ENCODE measurements around the gene TBL3. TPM values are rescaled to one million over a fixed set of nuclear protein-coding genes. Genes with fewer than 3 reads are reported as not detected.

The TBL3 gene
- total RNA-seq, result 10 to 100 TPM; 37.6 to 37.9 TPM

GRCh38 chr16:1971796-1972489, at the start of gene TBL3:
Gene TBL3, plus strand, starts transcription at chr16:1972053. Its CDS starts 112 bp downstream, at chr16:1972165.
- Mint-ChIP-seq H3K9me3 (ENCODE audit: insufficient read depth) (no peaks in the 10 kb centered on the region), H3K4me1 (ENCODE audit: low read depth) (peaks cover 30% of the 10 kb centered on the region), H3K36me3 (ENCODE audit: low read depth) (peaks cover 10% of the 10 kb centered on the region), H3K27me3 (ENCODE audit: low read depth) (no peaks in the 10 kb centered on the region), H3K4me3 (peak within 1 kb of the TSS; percentile 94), H3K27ac (peak within 1 kb of the TSS; percentile 97)
- ChIA-PET CTCF (interaction anchor here (0.8 to 1.6 kb wide), 3 partner anchors 11 to 169 kb away, joined by 3 to 5 read pairs (median 4); no protein-coding TSS in a partner anchor), POLR2A (interaction anchor here (0.6 to 3.3 kb wide), 12 partner anchors 9 to 997 kb away, joined by 3 to 19 read pairs (median 5); partner anchors contain the start of genes GFER, MSRB1, NDUFB10 and NOXO1)
- DNase-seq, result peak; percentile 98
- peak; percentile 92 for ATAC-seq

DNA sequence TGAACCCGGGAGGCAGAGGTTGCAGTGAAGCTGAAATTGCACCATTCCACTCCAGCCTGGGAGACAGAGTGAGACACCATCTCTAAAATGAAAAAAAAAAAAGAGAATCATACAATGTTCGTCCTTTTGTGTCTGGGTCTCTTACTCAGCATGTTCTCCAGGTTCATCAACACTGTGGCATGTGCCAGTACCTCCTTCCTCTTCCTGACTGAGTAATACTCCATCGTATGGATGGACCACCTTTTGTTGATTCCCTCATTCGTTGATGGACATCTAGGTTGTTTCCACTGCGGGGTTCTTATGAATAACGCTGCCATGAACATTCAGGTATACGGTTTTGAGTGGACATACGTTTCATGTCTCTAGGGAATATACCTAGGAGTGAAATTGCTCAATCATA, 49.5 kb upstream of the TBL3 start:
- ATAC-seq (no peak), DNase-seq (no peak)
- ChIA-PET CTCF (no interaction called here), POLR2A (no interaction called here)
- H3K36me3 Mint-ChIP-seq (ENCODE audit: low read depth), result no peaks in the 10 kb centered on the region
- H3K27me3 Mint-ChIP-seq (ENCODE audit: low read depth), result peaks cover 49% of the 10 kb centered on the region
- H3K27ac Mint-ChIP-seq, result no peak overlapping the region
- H3K9me3 Mint-ChIP-seq (ENCODE audit: insufficient read depth), result no peaks in the 10 kb centered on the region
- no peak overlapping the region for H3K4me3 Mint-ChIP-seq
- peaks cover 2% of the 10 kb centered on the region for H3K4me1 Mint-ChIP-seq (ENCODE audit: low read depth)

DNA sequence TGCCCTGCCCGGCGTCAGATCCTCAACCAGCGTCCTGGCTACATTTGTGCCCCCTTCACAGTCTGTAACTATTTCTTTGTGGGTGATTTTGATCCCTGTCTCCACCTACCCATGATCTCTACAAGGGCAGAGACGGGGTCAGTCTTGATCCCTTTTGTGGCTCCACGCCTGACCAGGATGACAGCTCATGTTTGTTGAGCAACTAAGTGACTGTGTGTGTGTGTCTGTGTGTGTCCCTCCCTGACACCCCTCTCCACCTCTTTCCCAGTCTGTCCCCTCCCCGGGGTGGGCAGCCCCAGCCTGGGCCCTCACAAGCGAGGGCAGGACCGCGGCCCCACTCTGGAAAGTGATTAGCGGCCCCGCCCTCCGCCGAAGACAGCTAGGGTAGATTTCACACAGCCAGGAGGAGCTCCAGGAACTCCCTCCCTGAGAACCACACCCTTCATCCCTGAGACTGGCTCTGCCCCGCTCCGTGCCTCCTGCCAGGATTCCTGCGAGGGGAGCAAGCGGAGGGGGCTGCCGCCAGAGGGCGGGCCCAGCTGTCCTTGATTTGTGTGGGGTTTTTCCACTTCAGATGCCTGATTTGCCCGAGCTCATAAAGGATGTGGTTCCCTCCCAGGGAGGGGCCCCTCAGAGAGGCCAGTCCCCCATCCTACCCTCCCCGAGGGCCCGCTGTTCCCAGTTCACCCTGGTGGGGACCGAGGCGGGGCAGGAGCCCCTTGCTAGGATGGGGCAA, 48.4 kb upstream of the TBL3 start:
- Mint-ChIP-seq H3K27me3 (ENCODE audit: low read depth) (peaks cover 47% of the 10 kb centered on the region), H3K4me3 (no peak overlapping the region)

DNA sequence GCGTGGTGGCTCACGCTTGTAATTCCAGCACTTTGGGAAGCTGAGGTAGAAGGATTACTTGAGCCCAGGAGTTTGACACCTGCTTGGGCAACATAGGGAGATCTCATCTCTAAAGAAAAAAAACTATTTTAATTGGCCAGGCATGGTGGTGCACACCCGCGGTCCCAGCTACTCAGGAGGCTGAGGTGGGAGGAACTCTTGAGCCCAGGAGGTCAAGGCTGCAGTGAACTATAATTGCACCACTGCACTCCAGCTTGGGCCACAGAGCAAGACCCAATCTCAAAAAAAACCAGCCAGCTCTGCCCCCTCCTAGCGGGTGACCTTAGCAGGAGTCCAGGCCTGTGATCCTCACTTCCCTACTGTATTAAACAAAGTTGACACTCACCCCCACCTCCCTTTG, 47.8 kb upstream of the TBL3 start:
- Mint-ChIP-seq H3K4me3 (no peak overlapping the region), H3K27me3 (ENCODE audit: low read depth) (peaks cover 43% of the 10 kb centered on the region), H3K9me3 (ENCODE audit: insufficient read depth) (no peaks in the 10 kb centered on the region), H3K27ac (no peak overlapping the region), H3K36me3 (ENCODE audit: low read depth) (no peaks in the 10 kb centered on the region), H3K4me1 (ENCODE audit: low read depth) (peaks cover 3% of the 10 kb centered on the region)
- no peak for DNase-seq
- ChIA-PET POLR2A (no interaction called here), CTCF (interaction anchor here (0.9 kb wide), 1 partner anchor 20 kb away, joined by 3 read pairs; no protein-coding TSS in a partner anchor)
- no peak for ATAC-seq

More for the DNA sequence above, 48.4 kb upstream of the TBL3 start:
- DNase-seq (no peak), ATAC-seq (no peak)
- POLR2A ChIA-PET, result interaction anchor here (0.8 kb wide), 1 partner anchor 141 kb away, joined by 3 read pairs; the partner anchor contains the start of genes NUBP2 and SPSB3
- CTCF ChIA-PET, result interaction anchor here (0.9 kb wide), 1 partner anchor 19 kb away, joined by 3 read pairs; no protein-coding TSS in a partner anchor
- peaks cover 2% of the 10 kb centered on the region for H3K4me1 Mint-ChIP-seq (ENCODE audit: low read depth)
- no peaks in the 10 kb centered on the region for H3K36me3 Mint-ChIP-seq (ENCODE audit: low read depth)
- no peaks in the 10 kb centered on the region for H3K9me3 Mint-ChIP-seq (ENCODE audit: insufficient read depth)
- H3K27ac Mint-ChIP-seq, result no peak overlapping the region

DNA sequence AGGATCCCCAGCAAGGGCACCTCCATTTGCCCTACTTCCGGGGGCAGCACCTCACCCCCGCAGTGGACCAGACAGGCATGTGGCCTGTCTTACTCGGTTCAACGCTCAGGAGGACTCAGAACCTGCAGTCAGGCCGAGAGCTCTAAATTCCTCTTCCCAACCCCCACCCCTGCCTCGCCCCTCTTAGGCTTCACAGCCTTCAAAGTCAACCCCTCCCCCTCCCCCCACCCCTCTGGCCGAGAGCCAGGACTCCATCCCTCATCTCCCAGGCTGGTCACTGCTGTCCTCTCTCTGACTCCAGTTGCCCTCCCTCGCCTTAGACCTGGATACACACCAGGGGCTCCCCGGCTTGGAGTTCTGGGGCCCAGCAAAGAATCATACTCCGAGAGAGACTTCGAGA, 45.6 kb upstream of the TBL3 start:
- Mint-ChIP-seq H3K9me3 (ENCODE audit: insufficient read depth) (no peaks in the 10 kb centered on the region), H3K27me3 (ENCODE audit: low read depth) (peaks cover 28% of the 10 kb centered on the region), H3K4me3 (no peak overlapping the region), H3K4me1 (ENCODE audit: low read depth) (peaks cover 2% of the 10 kb centered on the region), H3K36me3 (ENCODE audit: low read depth) (no peaks in the 10 kb centered on the region), H3K27ac (no peak overlapping the region)
- CTCF ChIA-PET, result interaction anchor here (1.0 kb wide), 1 partner anchor 144 kb away, joined by 4 read pairs; the partner anchor contains the start of genes NUBP2 and SPSB3
- POLR2A ChIA-PET, result no interaction called here
- ATAC-seq (no peak), DNase-seq (no peak)

DNA sequence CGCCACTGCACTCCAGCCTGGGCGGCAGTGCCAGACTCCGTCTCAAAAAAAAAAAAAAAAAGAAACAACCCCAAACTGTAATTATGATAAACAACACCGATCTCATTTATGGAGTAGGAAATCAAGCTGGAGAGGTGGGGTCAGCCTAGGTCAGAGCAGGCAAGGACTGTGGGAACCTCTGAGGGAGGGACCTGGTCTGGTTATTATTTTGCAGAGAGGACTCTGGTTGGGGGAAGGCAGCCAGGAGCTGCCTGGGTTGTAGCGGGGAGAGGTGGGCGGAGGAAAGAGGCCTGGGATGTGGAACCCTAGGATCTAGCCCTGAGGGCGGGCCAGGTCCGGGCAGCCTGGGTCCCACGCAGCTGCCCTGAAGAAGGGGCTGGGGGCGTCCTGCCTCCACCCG, 42.7 kb upstream of the TBL3 start:
- ChIA-PET POLR2A (interaction anchor here (1.1 kb wide), 1 partner anchor 36 kb away, joined by 4 read pairs; the partner anchor contains the start of gene RPS2), CTCF (interaction anchor here (0.7 to 2.8 kb wide), 12 partner anchors 9 to 303 kb away, joined by 3 to 14 read pairs (median 4); partner anchors contain the start of genes MEIOB, NUBP2 and SPSB3)
- peaks cover 2% of the 10 kb centered on the region for H3K4me1 Mint-ChIP-seq (ENCODE audit: low read depth)
- peaks cover 10% of the 10 kb centered on the region for H3K27me3 Mint-ChIP-seq (ENCODE audit: low read depth)
- H3K4me3 Mint-ChIP-seq, result peak overlapping the region; percentile 56
- H3K9me3 Mint-ChIP-seq (ENCODE audit: insufficient read depth), result no peaks in the 10 kb centered on the region
- ATAC-seq (peak; percentile 31), DNase-seq (no peak)
- no peaks in the 10 kb centered on the region for H3K36me3 Mint-ChIP-seq (ENCODE audit: low read depth)
- H3K27ac Mint-ChIP-seq, result no peak overlapping the region

- peak; percentile 96 for ATAC-seq
- CTCF ChIA-PET, result interaction anchor here (0.7 to 2.8 kb wide), 14 partner anchors 9 to 470 kb away, joined by 3 to 14 read pairs (median 3); partner anchors contain the start of genes MEIOB, NUBP2 and SPSB3
- DNase-seq, result peak; percentile 92
- peaks cover 2% of the 10 kb centered on the region for H3K4me1 Mint-ChIP-seq (ENCODE audit: low read depth)
- no peaks in the 10 kb centered on the region for H3K9me3 Mint-ChIP-seq (ENCODE audit: insufficient read depth)
- H3K27ac Mint-ChIP-seq, result peak overlapping the region; percentile 55
- peaks cover 4% of the 10 kb centered on the region for H3K27me3 Mint-ChIP-seq (ENCODE audit: low read depth)
- H3K36me3 Mint-ChIP-seq (ENCODE audit: low read depth), result no peaks in the 10 kb centered on the region
- peak overlapping the region; percentile 63 for H3K4me3 Mint-ChIP-seq
- POLR2A ChIA-PET, result interaction anchor here (1.1 kb wide), 1 partner anchor 35 kb away, joined by 4 read pairs; the partner anchor contains the start of gene RPS2
Measured at GRCh38 chr16:1929578-1930337, 42.1 kb upstream of the TBL3 start.

GRCh38 chr16:1930338-1930720, 41.5 kb upstream of the TBL3 start:
- Mint-ChIP-seq H3K27me3 (ENCODE audit: low read depth) (no peaks in the 10 kb centered on the region), H3K27ac (no peak overlapping the region), H3K4me1 (ENCODE audit: low read depth) (peaks cover 2% of the 10 kb centered on the region), H3K4me3 (no peak overlapping the region), H3K36me3 (ENCODE audit: low read depth) (no peaks in the 10 kb centered on the region), H3K9me3 (ENCODE audit: insufficient read depth) (no peaks in the 10 kb centered on the region)
- POLR2A ChIA-PET, result no interaction called here
- CTCF ChIA-PET, result interaction anchor here (0.7 to 2.8 kb wide), 4 partner anchors 55 to 471 kb away, joined by 3 to 14 read pairs (median 6); partner anchors contain the start of genes NUBP2 and SPSB3
- ATAC-seq (no peak), DNase-seq (no peak)

DNA sequence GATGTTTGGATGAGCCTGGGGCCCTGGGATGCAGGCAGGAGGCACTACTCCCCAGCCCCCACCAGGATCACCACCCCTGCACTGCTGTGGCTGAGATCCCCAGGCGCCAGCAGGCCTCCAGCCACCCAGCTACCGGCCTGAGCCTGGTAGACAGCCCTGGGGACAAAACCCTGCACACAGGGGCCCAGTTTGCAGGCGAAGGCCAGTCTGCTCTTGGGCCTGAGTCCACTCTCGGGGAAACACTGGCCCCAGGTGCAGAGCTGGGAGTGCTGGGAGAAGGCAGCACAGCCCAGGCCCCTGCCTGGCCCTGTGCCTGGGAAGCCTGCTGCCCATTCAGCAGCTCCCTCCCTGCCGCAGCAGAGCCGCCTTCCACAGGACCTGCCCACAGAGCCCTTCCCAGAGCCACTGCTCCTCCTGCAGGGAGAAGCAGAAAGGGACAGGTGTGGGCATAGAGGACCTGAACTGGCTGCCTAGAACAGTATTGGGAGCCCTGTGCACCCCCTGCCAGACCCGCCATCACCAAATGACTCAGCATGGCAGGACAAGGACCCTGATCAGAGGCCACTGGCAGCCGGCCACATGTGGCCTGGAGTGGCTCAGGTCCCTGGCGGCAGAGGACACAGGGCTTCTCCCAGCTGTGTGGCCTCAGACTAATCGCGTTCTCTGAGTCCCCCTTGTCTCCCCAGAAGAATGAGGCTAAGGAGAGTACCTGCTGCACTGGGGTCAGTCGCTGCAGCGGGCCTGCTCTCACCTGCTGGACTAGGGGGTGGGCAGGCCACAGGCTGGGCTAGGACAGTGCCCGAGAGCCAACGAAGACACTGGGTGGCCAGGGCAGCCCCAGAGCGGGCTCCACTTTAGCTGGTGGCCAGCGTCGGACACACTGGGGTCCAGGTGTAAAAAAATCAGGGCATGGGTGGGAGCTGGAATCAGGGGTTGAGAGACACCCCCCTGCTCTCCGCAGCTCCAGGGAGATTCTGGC, 39.5 kb upstream of the TBL3 start:
- Mint-ChIP-seq H3K27ac (no peak overlapping the region), H3K4me3 (no peak overlapping the region), H3K27me3 (ENCODE audit: low read depth) (no peaks in the 10 kb centered on the region), H3K4me1 (ENCODE audit: low read depth) (peaks cover 2% of the 10 kb centered on the region), H3K36me3 (ENCODE audit: low read depth) (no peaks in the 10 kb centered on the region), H3K9me3 (ENCODE audit: insufficient read depth) (no peaks in the 10 kb centered on the region)
- ATAC-seq (no peak), DNase-seq (no peak)
- POLR2A ChIA-PET, result no interaction called here
- CTCF ChIA-PET, result no interaction called here

- Mint-ChIP-seq H3K36me3 (ENCODE audit: low read depth) (peaks cover 3% of the 10 kb centered on the region), H3K4me1 (ENCODE audit: low read depth) (peaks cover 2% of the 10 kb centered on the region), H3K9me3 (ENCODE audit: insufficient read depth) (no peaks in the 10 kb centered on the region), H3K27me3 (ENCODE audit: low read depth) (no peaks in the 10 kb centered on the region), H3K27ac (no peak overlapping the region), H3K4me3 (no peak overlapping the region)
- DNase-seq, result no peak
- ChIA-PET POLR2A (interaction anchor here (0.6 kb wide), 1 partner anchor 32 kb away, joined by 3 read pairs; the partner anchor contains the start of gene RPS2), CTCF (interaction anchor here (0.6 kb wide), 1 partner anchor 513 kb away, joined by 3 read pairs; no protein-coding TSS in a partner anchor)
- no peak for ATAC-seq
Measured at GRCh38 chr16:1933097-1933661, 38.7 kb upstream of the TBL3 start.
